G401 (cell line): ENCODE data around the gene UCHL1. TPM values are rescaled to one million over a fixed set of nuclear protein-coding genes. Genes with fewer than 3 reads are reported as not detected.
"Not testable (repeated sequence)": the region's sequence is repeated elsewhere in the genome, so short reads cannot be mapped to it uniquely, and the experiment has no call there.

Experiments
- DNase-seq: peaks from one replicate; pipeline ENCODE4 v3.0.0-alpha.2; 2015; ENCODE audit warnings: low spot score
- in situ Hi-C: cut with HindIII; loops from 2 replicates; pipeline ENCODE4 v1.10.0; 2016; ENCODE audit warnings: low sequenced_read_pairs, mixed read lengths
- total RNA-seq: library from RNA; depleted of rRNA; stranded (reverse); fragments of >200 nt; shearing (Covaris generic); gene quantifications from 2 replicates; pipeline ENCODE4 v1.2.3, GENCODE V29; 2014

Gene UCHL1
- total RNA-seq, 1 experiment from 2014 or later = 922 TPM

GRCh38 chr4:41281038-41281634, 24.4 kb downstream of the UCHL1 start:
- in situ Hi-C loops = no loop called here
- DNase-seq = peak; percentile 90

DNA sequence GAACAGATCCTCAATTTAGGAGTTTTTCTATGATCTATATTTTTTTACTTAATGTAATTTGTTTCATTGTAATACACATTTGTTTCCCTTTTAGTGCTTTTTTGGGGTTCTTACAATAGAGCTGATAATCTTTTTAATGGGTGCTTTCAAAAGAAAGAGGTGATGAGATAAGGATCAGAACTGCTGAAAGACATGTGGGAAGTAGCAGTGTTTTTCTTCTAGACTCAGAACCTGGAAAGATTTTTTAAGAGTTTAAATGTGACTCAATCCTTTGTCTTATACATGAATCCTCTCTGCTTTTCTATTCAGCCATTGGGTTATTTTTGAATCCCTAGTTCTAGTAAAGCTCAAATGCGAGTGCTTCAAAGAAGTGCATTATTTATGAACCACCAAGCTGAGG, 25.6 kb downstream of the UCHL1 start:
- in situ Hi-C loops = no loop called here
- no peak for DNase-seq

DNA sequence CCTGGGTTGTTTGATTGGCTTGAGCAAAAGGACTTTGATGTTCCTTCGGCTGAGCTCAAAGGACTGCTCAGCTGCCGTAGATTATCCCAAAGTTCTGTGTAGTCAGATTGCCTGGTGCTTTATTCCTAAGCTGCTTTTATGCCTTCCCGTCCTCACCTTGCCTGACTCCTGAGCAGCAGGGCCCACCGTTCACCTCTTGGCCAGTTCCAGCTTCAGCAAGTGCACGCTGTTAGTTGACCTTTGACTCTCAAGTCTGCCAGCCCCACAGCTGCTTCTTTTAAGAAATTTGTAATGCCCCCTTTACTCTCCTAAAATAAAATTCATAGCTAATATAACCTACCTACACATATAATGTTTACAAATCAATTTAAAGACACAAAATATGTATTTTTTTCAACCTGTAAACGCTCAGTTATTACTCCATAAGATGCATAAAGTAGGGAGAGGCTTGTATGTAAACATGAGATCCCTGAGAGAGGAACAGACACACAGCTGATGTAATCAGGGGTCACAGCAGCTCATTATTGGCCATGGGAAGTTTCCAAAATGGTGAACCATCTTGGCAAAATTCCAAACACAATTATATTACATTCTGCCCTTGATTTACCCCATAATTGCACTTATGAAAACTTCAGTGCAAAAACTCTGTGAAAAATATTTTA, 28.6 kb downstream of the UCHL1 start:
- in situ Hi-C loops = no loop called here
- DNase-seq = no peak

DNA sequence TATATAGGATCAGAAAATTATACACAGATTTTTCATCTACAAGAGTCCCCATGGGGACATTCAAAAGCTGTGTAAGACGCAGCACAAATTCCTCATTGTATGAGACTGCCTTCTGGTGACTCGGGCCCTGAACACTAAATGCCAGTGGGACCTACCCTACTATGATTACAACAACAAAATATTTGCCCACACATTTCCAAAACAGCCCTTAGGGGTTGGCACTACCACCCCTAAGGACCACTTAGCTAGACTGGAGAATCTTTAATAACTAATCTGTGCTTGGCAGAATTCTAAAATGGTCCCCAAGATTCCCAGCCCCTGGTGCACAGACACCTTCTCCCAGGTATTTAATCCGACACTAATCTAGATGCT, 29.1 kb downstream of the UCHL1 start:
- in situ Hi-C loops = no loop called here
- DNase-seq = no peak

- in situ Hi-C loops = no loop called here
- DNase-seq = no peak
These were observed 30.3 kb downstream of the UCHL1 start for GRCh38 chr4:41287005-41287404.

DNA sequence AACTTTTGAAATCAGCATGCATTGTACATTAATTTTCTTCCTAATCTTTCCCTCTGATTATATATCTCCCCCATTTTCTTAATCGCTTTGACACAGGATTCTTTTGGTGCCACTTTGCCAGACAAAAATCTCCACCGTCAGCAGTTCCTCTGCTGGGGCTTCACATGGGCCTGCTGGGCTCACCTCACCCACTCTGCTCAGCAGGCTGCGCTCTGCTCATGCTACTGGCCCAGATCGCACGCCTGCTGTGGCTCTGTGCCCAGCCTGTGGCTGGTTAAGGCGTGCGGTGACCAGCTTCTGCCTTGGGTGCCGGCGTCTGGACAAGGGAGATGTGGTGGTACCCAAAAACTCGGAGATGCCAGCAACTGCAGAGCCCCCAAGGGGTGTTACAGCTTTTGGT, 31.1 kb downstream of the UCHL1 start:
- in situ Hi-C loops = no loop called here
- DNase-seq = no peak

GRCh38 chr4:41288254-41288653, 31.5 kb downstream of the UCHL1 start:
- no peak for DNase-seq
- in situ Hi-C loops = no loop called here

- in situ Hi-C loops = no loop called here
- no peak for DNase-seq
These were observed 33.8 kb downstream of the UCHL1 start for GRCh38 chr4:41290479-41290878.

DNA sequence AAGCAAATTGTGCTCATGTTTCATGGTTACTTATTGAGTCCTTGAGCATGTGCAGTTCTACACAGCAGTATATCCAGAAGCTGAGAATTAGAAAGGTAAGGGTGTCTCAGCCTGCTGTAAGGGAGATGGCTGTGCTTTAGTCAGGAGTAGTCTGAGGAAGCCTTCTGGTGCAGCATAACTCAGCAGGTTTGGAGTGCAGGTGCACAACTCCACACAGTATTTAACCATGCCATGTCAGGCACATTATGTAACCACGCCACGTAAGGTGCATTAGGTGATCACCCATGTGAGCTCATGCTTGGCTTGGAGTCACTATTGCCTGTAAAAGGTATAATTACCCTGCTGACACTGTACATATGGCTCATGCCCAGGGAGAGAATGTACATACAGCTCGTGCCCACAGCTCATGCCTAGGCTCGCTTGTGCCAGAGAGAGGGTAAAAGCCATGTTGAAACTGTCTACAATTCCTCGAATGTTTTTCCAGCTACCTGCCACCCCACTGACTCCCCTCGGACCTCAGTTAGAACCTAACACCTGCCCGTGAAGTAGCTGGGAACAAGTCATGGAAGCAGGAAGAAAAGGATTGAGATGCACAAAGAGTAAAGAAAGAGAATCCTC, 37.8 kb downstream of the UCHL1 start:
- DNase-seq = no peak
- in situ Hi-C loops = no loop called here

DNA sequence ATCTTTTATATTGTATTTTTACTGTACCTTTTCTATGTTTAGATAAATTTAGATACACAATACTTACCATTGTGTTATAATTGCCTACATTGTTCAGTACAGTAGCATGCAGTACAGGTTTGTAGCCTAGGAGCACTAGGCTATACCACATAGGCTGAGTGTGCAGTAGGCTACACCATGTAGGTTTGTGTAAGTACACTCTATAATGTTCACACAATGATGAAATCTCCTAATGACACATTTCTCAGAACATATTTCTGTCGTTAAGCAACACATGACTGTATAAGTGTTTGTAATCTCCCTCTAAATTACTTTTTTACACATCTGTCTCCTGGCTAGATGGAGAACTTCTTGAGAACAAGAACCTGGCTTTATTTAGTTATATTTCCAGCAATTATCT, 40.3 kb downstream of the UCHL1 start:
- no peak for DNase-seq
- in situ Hi-C loops = no loop called here

DNA sequence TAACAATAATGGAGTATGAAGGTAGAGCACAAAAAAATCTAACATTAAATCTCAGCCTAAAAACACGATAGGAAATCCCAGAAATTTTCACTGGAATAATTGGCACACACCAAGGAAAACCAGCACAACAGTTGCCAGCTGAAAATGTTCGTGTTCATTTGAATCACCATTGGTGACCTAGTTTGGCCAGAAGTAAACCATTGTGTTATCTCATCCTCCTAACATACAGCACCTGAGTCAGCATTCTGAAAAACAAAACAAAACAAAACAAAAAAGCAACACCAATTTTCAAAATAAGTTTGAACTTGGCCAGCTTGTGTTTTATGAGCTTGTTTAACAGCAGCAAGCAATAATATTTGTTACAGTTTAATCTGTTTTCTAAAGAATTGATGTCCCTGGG, 41.1 kb downstream of the UCHL1 start:
- in situ Hi-C loops = no loop called here
- DNase-seq = peak; percentile 21

- DNase-seq = no peak
These were observed 42.8 kb downstream of the UCHL1 start for GRCh38 chr4:41299486-41299885.

GRCh38 chr4:41301137-41301536, 44.4 kb downstream of the UCHL1 start:
- DNase-seq = no peak
- in situ Hi-C loops = no loop called here

More at GRCh38 chr4:41299486-41299885, 42.8 kb downstream of the UCHL1 start:
- in situ Hi-C loops = no loop called here

DNA sequence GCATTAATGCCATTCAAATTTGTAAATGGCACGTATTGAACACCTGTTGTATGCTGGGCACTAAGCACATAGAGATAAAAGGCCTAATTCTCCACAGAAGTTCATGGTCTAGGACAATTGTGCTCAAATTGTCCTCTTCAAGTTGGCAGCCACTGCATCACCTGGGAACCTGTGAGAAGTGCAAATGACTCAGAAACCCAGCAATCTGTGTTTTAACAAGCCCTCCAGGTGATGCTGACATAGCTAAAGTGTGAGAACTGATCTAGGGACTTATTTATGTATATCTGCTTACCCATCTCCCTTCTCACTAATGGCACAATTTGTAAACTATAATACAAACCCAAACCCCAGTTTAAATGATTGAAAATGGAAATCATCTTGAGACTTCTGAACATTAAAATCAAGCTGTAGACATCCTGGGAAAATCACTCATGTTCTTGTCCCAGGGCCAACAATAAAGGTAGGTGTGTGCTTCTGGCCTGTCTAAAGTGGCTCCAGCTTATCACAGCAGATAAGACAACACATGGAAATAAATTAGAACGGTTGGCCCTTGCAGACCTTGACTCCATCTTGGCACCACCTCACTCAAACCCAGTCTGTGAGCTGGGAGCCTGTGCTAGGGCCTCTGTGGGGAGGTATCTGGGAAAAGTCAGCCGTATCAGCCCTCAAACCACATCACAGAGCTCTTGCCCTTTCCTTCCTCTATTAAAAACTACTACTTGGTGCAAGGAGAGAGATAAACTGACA, 46.8 kb downstream of the UCHL1 start:
- in situ Hi-C loops = no loop called here
- no peak for DNase-seq

DNA sequence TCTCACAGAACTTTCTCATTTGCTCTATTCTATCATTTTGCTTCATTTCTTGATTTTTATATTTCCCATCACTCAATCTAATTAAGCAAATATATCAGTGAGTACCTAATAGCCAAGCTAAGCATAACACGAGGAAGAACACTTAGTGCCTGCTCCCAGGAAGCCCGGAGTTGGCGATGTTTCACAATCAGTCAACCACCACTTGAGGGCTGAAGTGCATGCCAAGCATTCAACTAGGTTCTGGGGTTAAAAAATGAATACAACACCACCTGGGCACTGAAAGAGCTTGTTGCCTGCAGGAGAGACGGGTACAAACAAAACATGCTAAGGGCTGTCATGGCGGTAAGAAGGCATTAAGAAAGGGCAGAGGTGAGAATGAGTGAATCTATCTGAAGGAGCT, 47.5 kb downstream of the UCHL1 start:
- in situ Hi-C loops = no loop called here
- DNase-seq = no peak

DNA sequence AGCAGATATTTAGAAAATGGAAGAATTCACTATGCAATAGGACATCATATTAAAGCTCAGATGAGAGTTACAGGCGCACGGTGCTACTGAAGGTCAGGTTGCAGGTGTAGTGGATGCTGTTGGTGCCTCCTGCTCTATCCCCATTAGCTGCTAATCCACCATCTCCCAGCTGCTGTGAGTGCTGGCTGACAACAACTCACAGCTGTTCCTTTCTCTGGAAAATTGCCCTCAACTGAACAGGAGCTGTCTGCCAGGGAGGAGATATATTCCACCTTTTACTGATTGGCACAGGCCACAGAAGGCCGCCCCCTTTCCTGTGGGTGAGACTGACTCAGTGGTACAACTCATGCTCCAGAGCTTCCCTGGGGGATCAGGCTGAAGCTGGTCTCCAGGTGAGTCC, 48.7 kb downstream of the UCHL1 start:
- in situ Hi-C loops = no loop called here
- DNase-seq = no peak

DNA sequence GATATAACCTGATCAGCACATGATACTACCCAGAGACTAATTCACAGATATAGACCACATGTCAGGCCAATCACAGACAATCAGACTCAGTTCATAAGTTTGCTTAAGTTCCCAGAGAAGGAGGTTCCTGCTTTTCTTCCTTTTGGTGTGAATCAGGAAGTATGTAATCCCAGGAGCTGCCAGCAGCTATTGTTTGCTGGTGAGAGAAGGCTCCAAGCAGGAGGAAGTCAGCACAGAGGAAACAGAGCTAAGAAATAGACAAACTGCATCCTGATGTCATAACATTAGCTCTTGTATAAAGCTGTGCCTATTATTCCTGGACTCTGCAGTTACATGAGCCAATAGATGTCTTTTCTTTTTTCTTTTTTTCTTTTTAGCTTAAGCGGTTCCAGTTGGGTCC, 50.9 kb downstream of the UCHL1 start:
- DNase-seq = no peak
- in situ Hi-C loops = no loop called here

- no peak for DNase-seq
- in situ Hi-C loops = no loop called here
These were observed 51.7 kb downstream of the UCHL1 start for GRCh38 chr4:41308398-41308797.

- in situ Hi-C loops, DNase-seq: not testable (repeated sequence)
These were observed 58.7 kb downstream of the UCHL1 start for GRCh38 chr4:41315426-41315825.

DNA sequence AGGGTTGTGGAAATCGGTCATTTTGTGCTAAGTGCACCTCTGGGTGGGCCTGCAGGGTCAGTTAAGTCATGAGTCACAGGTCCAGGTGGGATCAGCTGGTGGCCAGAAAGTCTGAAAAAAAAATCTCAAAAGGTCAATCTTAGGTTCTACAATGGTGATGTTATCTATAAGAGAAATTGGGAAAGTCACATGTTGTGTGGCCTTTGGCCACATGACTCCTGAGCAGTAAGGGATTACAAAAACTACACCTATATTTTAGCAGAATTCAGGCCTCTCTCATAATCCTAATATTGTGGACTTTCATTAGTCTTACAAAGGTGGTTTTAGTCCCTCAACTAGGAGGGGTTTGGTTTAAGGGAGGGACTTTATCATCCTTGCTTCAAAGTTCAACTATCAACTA, 59.1 kb downstream of the UCHL1 start:
- in situ Hi-C loops = no loop called here
- no peak for DNase-seq
